Uterus (tissue), 4 donors: ENCODE measurements around the gene FBXO15. TPM values are rescaled to one million over a fixed set of nuclear protein-coding genes. Genes with fewer than 3 reads are reported as not detected.

ENCODE experiments used
- DNase-seq, 2 donors: peaks; one replicate each; pipeline ENCODE4 v3.0.0-alpha.2; 2019 to 2020
- H3K27ac ChIP-seq, 2 donors: fragments of 200-600 bp; sonication (generic); 1 replicate in 1 of 2; 2 replicates in 1 of 2; pipeline ENCODE4 v1.5.1; 2016 to 2018
- H3K27me3 ChIP-seq, 2 donors: fragments of 200-600 bp; sonication (generic); one replicate each; pipeline ENCODE4 v1.5.1; 2018 to 2019; ENCODE audit warnings: control low read depth in 1 of 2
- H3K36me3 ChIP-seq, 2 donors: fragments of 200-600 bp; sonication (generic); one replicate each; pipeline ENCODE4 v1.5.1; 2019; ENCODE audit warnings: control low read depth in 1 of 2
- H3K4me1 ChIP-seq, 2 donors: fragments of 200-600 bp; sonication (generic); one replicate each; pipeline ENCODE4 v1.5.1; 2018 to 2019; ENCODE audit warnings: control low read depth in 1 of 2
- H3K4me3 ChIP-seq, 2 donors: fragments of 200-600 bp; sonication (generic); 1 replicate in 1 of 2; 2 replicates in 1 of 2; pipeline ENCODE4 v1.5.1; 2018 to 2019; ENCODE audit warnings: mild to moderate bottlenecking in 1 of 2
- H3K9me3 ChIP-seq, 2 donors: fragments of 200-600 bp; sonication (generic); one replicate each; pipeline ENCODE4 v1.5.1; 2019; ENCODE audit warnings: control low read depth in 1 of 2
- CTCF ChIP-seq, 4 experiments: fragments of 200-600 bp in 2 of 4; fragments of 450-650 bp in 2 of 4; sonication (generic) in 2 of 4; IDR thresholded peaks; one replicate each; pipeline ENCODE4 v1.5.1; 2016 to 2019; ENCODE audit warnings: antibody characterized with exemption in 4 of 4, mild to moderate bottlenecking in 2 of 4, moderate library complexity in 1 of 4
- POLR2A ChIP-seq, 2 donors: fragments of 450-650 bp; IDR thresholded peaks; one replicate each; pipeline ENCODE4 v1.6.1; 2016; ENCODE audit warnings: antibody characterized with exemption in 2 of 2, mild to moderate bottlenecking in 1 of 2, moderate library complexity in 1 of 2
- intact Hi-C: fragments of 100-400 bp; cut with DNase I; formaldehyde crosslinking; loops from one replicate; pipeline ENCODE4 v1.15.1; 2023; ENCODE audit warnings: low total_unique reads
- total RNA-seq, 4 donors: library from RNA; depleted of rRNA in 3 of 4; stranded (reverse); fragments of >200 nt in 3 of 4; gene quantifications; one replicate each; pipeline versions ENCODE4 v1.1.0 to v1.2.4, GENCODE V29; 2014 to 2023
- donor health status: DM: yes; HTN: yes; CAD: no.

FBXO15 gene
- total RNA-seq, 4 donors from 2014 or later, result 0.76 to 3.0 TPM; not detected in 2

DNA sequence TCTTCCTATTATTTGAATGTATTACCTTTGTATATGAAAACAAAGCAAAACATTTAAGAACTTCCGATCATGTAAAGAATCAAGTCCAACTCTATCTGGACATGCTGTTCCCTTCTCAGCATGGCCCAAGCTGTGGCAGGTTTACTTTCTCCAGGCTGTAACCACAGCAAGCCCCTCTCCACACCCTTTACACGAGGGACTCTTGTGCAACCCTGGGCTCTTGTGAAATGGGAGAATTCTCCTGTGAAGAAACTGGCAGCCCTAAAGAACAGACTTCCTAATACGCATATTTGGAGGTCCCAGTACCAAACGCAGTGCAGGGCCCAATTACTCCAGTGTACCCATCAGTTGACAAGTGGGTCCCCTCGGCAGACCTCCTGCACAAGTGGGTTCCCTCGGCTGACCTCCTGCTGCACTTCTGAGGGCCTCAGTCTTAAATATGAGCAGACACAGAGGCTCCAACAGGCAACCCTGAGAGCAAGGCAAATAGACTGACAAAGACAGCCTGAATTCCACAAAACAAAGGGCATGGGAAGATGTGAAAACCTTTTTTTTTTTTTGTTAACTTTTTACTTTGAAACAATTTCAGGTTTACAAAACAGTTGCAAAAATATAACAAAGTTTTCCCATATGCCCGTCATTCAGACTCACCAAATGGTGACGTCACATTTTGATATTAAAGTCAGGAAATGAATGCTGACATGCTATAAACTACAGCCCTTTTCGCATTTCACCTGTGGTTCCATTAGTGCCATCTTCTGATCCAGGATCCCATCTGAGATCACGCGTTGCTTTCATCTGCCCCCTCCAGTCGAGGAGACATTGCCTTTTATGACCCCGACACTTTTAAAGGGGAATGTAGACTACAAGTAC is 78.2 kb downstream of the FBXO15 start:
- no peaks in the 10 kb centered on the region for H3K9me3 ChIP-seq
- H3K27me3 ChIP-seq, result no peaks in the 10 kb centered on the region
- no peaks in the 10 kb centered on the region for H3K36me3 ChIP-seq
- intact Hi-C loops, result no loop called here
- no peak for TF ChIP-seq POLR2A (IDR thresholded peaks at IDR 0.05)
- TF ChIP-seq CTCF (IDR thresholded peaks at IDR 0.05), result no peak
- H3K4me3 ChIP-seq, result no peak overlapping the region
- no peak for DNase-seq
- H3K4me1 ChIP-seq, result no peaks in the 10 kb centered on the region
- no peak overlapping the region for H3K27ac ChIP-seq

DNA sequence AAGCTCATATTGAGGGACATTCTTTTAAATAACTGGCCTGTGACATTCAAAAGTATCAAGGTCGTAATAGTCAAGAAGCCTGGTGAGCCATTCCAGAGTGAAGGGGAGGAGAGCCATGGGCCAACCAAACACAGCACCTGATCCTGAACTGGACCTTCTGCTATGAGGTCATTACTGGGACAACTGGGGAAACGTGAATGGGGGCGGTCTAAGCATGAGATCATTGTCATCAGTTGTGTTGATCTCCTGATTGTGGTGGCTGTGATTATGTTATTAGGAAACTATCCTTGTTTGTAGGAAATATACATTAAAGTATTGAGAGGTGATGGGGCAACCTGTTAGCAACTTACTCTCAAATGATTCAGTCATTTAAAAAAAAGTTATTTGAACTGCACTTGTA is 79.3 kb downstream of the FBXO15 start:
- intact Hi-C loops, result no loop called here
- DNase-seq, result no peak
- TF ChIP-seq POLR2A (IDR thresholded peaks at IDR 0.05), result no peak
- no peak for TF ChIP-seq CTCF (IDR thresholded peaks at IDR 0.05)
- Histone ChIP-seq H3K4me3 (no peak overlapping the region), H3K9me3 (no peaks in the 10 kb centered on the region), H3K27me3 (no peaks in the 10 kb centered on the region), H3K36me3 (no peaks in the 10 kb centered on the region), H3K4me1 (no peaks in the 10 kb centered on the region), H3K27ac (no peak overlapping the region)

DNA sequence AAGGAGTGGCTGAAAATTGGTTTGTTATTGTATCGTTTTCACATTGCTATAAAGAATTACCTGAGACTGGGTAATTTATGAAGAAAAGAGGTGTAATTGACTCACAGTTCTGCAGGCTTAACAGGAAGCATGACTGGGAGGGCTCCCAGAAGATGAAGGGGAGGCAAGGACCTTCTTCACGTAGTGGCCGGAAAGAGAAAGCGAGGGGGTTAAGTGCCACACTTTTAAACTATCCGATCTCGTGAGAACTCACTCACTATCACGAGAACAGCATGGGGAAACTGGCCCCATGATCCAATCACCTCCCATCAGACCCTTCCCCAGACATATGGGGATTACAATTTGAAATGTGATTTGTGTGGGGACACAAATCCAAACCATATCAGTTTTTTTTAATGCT is 81.6 kb downstream of the FBXO15 start:
- DNase-seq, result no peak
- no peak overlapping the region for H3K4me3 ChIP-seq
- no peak overlapping the region for H3K27ac ChIP-seq
- intact Hi-C loops, result no loop called here
- no peaks in the 10 kb centered on the region for H3K36me3 ChIP-seq
- no peaks in the 10 kb centered on the region for H3K9me3 ChIP-seq
- TF ChIP-seq CTCF (IDR thresholded peaks at IDR 0.05), result no peak
- no peak for TF ChIP-seq POLR2A (IDR thresholded peaks at IDR 0.05)
- H3K4me1 ChIP-seq, result no peaks in the 10 kb centered on the region
- H3K27me3 ChIP-seq, result no peaks in the 10 kb centered on the region

GRCh38 chr18:74065366-74065765 is 82.3 kb downstream of the FBXO15 start:
- H3K27me3 ChIP-seq, result no peaks in the 10 kb centered on the region
- no peaks in the 10 kb centered on the region for H3K36me3 ChIP-seq
- H3K4me3 ChIP-seq, result no peak overlapping the region
- no peaks in the 10 kb centered on the region for H3K9me3 ChIP-seq
- H3K4me1 ChIP-seq, result no peaks in the 10 kb centered on the region
- intact Hi-C loops, result no loop called here
- no peak overlapping the region for H3K27ac ChIP-seq
- DNase-seq, result no peak
- TF ChIP-seq CTCF (IDR thresholded peaks at IDR 0.05) (no peak), POLR2A (IDR thresholded peaks at IDR 0.05) (no peak)

GRCh38 chr18:74064510-74064909 is 83.1 kb downstream of the FBXO15 start:
- intact Hi-C loops, result no loop called here
- no peaks in the 10 kb centered on the region for H3K9me3 ChIP-seq
- no peak for TF ChIP-seq POLR2A (IDR thresholded peaks at IDR 0.05)
- TF ChIP-seq CTCF (IDR thresholded peaks at IDR 0.05), result no peak
- no peak overlapping the region for H3K4me3 ChIP-seq
- H3K4me1 ChIP-seq, result no peaks in the 10 kb centered on the region
- H3K36me3 ChIP-seq, result no peaks in the 10 kb centered on the region
- H3K27me3 ChIP-seq, result no peaks in the 10 kb centered on the region
- DNase-seq, result no peak
- H3K27ac ChIP-seq, result no peak overlapping the region
